ENCODE data around the gene DDR1.

GRCh38 chr6:30908700-30909099 is 24.4 kb downstream of the DDR1 start:
- TF ChIP-seq POLR2AphosphoS5 (IDR thresholded peaks at IDR 0.05) (no peak), CTCF (IDR thresholded peaks at IDR 0.05; ENCODE audit: poor library complexity, severe bottlenecking) (no peak), EZH2 (IDR thresholded peaks at IDR 0.05; ENCODE audit: borderline replicate concordance, insufficient read depth, low read length, poor library complexity, severe bottlenecking) (no peak), EP300 (conservative IDR thresholded peaks at IDR 0.05; ENCODE audit: poor library complexity, severe bottlenecking) (no peak), SMC3 (conservative IDR thresholded peaks at IDR 0.05; ENCODE audit: poor library complexity) (no peak), RAD21 (conservative IDR thresholded peaks at IDR 0.05) (no peak), REST (IDR thresholded peaks at IDR 0.05; ENCODE audit: borderline replicate concordance) (no peak)
